Adrenal gland (tissue), 12 donors: ENCODE measurements around the gene EHBP1. TPM values are rescaled to one million over a fixed set of nuclear protein-coding genes. Genes with fewer than 3 reads are reported as not detected.

Experiments used
- DNase-seq, 7 donors: peaks; one replicate each; pipeline ENCODE4 v3.0.0-alpha.2; 2019 to 2020
- H3K27ac ChIP-seq, 5 donors: fragments of 200-600 bp; sonication (generic) in 4 of 5; 1 replicate in 3 of 5; 2 replicates in 2 of 5; pipeline versions ENCODE4 v1.5.1 to v1.8.0; 2016 to 2020; ENCODE audit warnings: mild to moderate bottlenecking in 1 of 5
- H3K27me3 ChIP-seq: fragments of 200-600 bp; 2 replicates; pipeline ENCODE4 v1.8.0; 2021
- H3K36me3 ChIP-seq, 2 donors: fragments of 200-600 bp; replicated peaks in 1 of 2; 1 replicate in 1 of 2; 2 replicates in 1 of 2; pipeline versions ENCODE4 v1.5.1 to v1.8.0; 2018 to 2022
- H3K4me1 ChIP-seq, 2 donors: fragments of 200-600 bp; replicated peaks in 1 of 2; 1 replicate in 1 of 2; 2 replicates in 1 of 2; pipeline versions ENCODE4 v1.5.1 to v1.8.0; 2018 to 2021
- H3K4me3 ChIP-seq, 4 donors: fragments of 200-600 bp; sonication (generic) in 3 of 4; one replicate each; pipeline ENCODE4 v1.5.1; 2016 to 2018
- H3K9me3 ChIP-seq, 3 donors: fragments of 200-600 bp; sonication (generic) in 1 of 3; replicated peaks in 1 of 3; 1 replicate in 2 of 3; 2 replicates in 1 of 3; pipeline versions ENCODE4 v1.5.1 to v1.8.0; 2016 to 2021
- POLR2A ChIP-seq, 2 donors: fragments of 450-650 bp; IDR thresholded peaks; one replicate each; pipeline ENCODE4 v1.6.1; 2017; ENCODE audit warnings: antibody characterized with exemption in 2 of 2, mild to moderate bottlenecking in 2 of 2, moderate library complexity in 1 of 2
- WGBS, 4 donors: extraction: QIAGEN DNeasy Blood & Tissue Kit in 2 of 4; methylation state at CpG; one replicate each; pipeline versions ENCODE4 v1.1.5 to v1.1.7; 2013 to 2017; 5-methylcytosine and 5-hydroxymethylcytosine counted together
- intact Hi-C, 2 donors: fragments of 100-400 bp; cut with DNase I; formaldehyde crosslinking; loops; one replicate each; pipeline versions ENCODE4 v1.14.1 to v1.15.0; 2022 to 2023
- polyA plus RNA-seq, 3 donors: library from polyadenylated mRNA; stranded (reverse); fragments of 200-250 nt in 2 of 3; fragments of 350-450 nt in 1 of 3; fragmentation: Illumina TruSeq in 1 of 3; extraction: RNeasy Lipid Tissue Mini Kit (QIAGEN cat#74804) in 1 of 3; gene quantifications; one replicate each; pipeline ENCODE4 v1.2.3, GENCODE V29; 2013 to 2014
- total RNA-seq, 9 donors: library from RNA; depleted of rRNA in 4 of 9; stranded (reverse); fragments of >200 nt in 4 of 9; fragments of 120-200 nt in 1 of 9; fragmentation: NEBNext Ultra II Directional in 1 of 9; extraction: Animal tissue kit (Norgen Biotek cat#: 25700) in 1 of 9; gene quantifications; one replicate each; pipeline versions ENCODE4 v1.1.0 to v1.2.4, GENCODE V29; 2013 to 2023
- TF ChIP-seq, protein P1 (sequence below), 6 experiments: fragments of 450-650 bp in 4 of 6; fragments of 200-600 bp in 2 of 6; sonication (generic) in 1 of 6; IDR thresholded peaks; 1 replicate in 5 of 6; 2 replicates in 1 of 6; pipeline versions ENCODE4 v1.5.1 to v1.8.0; 2016 to 2021; ENCODE audit warnings: antibody characterized with exemption in 6 of 6, mild to moderate bottlenecking in 2 of 6, moderate library complexity in 1 of 6
- donor health status: healthy with polysubstance abuse.
- donor health status: Bipolar disorder and iron deficiency.
- donor health status: DM: yes; HTN: yes; CAD: no.
- donor health status: DM: no; HTN: no; CAD: no.
- donor health status: DM: no; HTN: no; CAD: no.
- donor health status: DM: yes; HTN: yes; CAD: no.

EHBP1 gene
- total and polyA plus RNA-seq, 12 donors = 13.5 to 83.6 (median 46.3) TPM

DNA sequence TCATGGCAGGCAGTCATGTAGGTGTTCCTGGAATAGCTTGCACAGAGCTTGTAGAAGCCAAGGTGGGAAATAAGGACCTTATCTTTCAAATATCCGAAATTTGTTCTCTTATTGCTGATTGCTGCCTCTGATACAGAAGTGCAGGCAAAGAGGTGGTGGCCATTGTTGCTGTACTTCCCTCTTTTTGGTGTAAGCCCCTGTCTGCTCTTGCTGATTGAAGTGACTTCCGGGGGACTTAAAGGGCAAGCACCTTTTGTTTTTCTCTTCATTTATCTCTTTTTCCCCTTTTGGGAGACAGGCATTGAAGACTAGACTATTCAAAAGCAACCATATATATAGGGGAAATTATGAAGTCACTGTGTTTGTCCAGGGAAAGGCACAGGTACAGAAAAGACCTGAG is 213.5 kb downstream of the EHBP1 start:
- no peaks in the 10 kb centered on the region for H3K27me3 ChIP-seq
- H3K36me3 ChIP-seq = no peaks in the 10 kb centered on the region
- H3K9me3 ChIP-seq = no peaks in the 10 kb centered on the region
- TF ChIP-seq, protein P1, sequence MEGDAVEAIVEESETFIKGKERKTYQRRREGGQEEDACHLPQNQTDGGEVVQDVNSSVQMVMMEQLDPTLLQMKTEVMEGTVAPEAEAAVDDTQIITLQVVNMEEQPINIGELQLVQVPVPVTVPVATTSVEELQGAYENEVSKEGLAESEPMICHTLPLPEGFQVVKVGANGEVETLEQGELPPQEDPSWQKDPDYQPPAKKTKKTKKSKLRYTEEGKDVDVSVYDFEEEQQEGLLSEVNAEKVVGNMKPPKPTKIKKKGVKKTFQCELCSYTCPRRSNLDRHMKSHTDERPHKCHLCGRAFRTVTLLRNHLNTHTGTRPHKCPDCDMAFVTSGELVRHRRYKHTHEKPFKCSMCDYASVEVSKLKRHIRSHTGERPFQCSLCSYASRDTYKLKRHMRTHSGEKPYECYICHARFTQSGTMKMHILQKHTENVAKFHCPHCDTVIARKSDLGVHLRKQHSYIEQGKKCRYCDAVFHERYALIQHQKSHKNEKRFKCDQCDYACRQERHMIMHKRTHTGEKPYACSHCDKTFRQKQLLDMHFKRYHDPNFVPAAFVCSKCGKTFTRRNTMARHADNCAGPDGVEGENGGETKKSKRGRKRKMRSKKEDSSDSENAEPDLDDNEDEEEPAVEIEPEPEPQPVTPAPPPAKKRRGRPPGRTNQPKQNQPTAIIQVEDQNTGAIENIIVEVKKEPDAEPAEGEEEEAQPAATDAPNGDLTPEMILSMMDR (IDR thresholded peaks at IDR 0.05) = no peak
- TF ChIP-seq POLR2A (IDR thresholded peaks at IDR 0.05) = no peak
- 90 to 99% (median 94%) methylated on average over 2 of the region's 2 CpGs for WGBS, 4 donors
- no peak overlapping the region for H3K27ac ChIP-seq
- no peak for DNase-seq
- intact Hi-C loops = no loop called here
- H3K4me1 ChIP-seq = no peaks in the 10 kb centered on the region
- H3K4me3 ChIP-seq = no peak overlapping the region

DNA sequence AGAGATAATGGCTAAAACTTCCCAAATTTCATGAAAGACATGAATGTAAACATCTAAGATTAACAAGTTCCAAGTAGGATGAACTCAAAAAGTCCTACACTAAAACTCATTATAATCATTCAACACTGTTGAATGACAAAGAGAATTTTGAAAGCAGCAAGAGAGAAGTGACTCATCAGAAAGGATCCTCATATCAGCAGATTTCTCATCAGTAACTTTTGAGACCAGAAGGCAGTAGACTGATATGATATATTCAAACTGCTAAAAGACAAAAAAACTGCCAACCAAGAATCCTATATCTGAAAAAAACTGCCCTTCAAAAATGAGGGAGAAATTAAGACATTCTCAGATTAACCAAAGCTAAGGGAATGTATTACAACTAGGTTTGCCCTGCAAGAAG is 214.6 kb downstream of the EHBP1 start:
- no peak overlapping the region for H3K27ac ChIP-seq
- H3K4me3 ChIP-seq = no peak overlapping the region
- intact Hi-C loops = no loop called here
- H3K9me3 ChIP-seq = no peaks in the 10 kb centered on the region
- H3K27me3 ChIP-seq = no peaks in the 10 kb centered on the region
- H3K36me3 ChIP-seq = no peaks in the 10 kb centered on the region
- no peak for DNase-seq
- H3K4me1 ChIP-seq = no peaks in the 10 kb centered on the region
- TF ChIP-seq POLR2A (IDR thresholded peaks at IDR 0.05) = no peak
- TF ChIP-seq, protein P1 (IDR thresholded peaks at IDR 0.05) = no peak

DNA sequence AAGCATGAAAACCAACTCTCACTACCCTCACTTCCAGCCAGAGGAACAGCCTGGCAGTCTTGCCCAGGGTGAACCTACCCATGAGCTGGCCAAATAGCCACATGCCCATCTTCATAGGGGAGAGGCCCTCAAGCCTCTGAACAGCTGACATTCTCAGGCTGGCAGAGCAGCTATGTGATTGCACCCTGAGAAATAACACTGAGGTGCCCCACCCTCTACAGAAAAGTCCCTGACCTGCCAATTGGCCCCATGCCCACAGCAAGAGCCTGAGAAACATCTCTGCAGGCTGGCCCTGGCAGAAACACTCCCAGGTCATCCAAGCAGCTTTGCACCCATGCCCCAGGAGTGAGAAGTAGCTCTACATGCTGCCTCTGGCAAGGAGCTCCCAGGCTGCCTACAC is 217.7 kb downstream of the EHBP1 start:
- intact Hi-C loops = no loop called here
- no peak for DNase-seq
- H3K36me3 ChIP-seq = no peaks in the 10 kb centered on the region
- H3K27ac ChIP-seq = no peak overlapping the region
- TF ChIP-seq, protein P1 (IDR thresholded peaks at IDR 0.05) = no peak
- TF ChIP-seq POLR2A (IDR thresholded peaks at IDR 0.05) = no peak
- H3K4me1 ChIP-seq = no peaks in the 10 kb centered on the region
- no peaks in the 10 kb centered on the region for H3K9me3 ChIP-seq
- no peaks in the 10 kb centered on the region for H3K27me3 ChIP-seq
- H3K4me3 ChIP-seq = no peak overlapping the region

DNA sequence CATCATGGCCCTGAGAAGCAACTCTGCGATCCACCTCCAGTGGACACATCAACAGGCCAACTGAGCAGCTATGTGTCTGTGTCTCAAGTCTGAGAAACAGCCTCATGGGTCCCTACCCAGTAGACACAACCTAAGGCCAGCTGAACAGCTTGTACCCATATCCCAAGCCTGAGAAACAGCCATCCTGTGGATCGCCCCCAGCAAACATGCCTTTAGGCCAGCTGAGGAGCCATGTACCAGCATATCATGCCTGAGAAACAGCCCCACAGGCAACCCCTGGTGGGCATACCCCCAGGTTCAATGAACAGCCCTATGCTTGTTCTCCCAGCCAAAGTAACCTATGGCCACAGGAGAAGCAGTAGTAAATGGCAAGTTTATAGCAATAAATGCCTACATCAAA is 218.4 kb downstream of the EHBP1 start:
- no peaks in the 10 kb centered on the region for H3K36me3 ChIP-seq
- TF ChIP-seq, protein P1 (IDR thresholded peaks at IDR 0.05) = no peak
- no peak for TF ChIP-seq POLR2A (IDR thresholded peaks at IDR 0.05)
- WGBS, 4 donors = 92 to 100% (median 98%) methylated on average over 2 of the region's 2 CpGs

More for the DNA sequence above, 218.4 kb downstream of the EHBP1 start:
- Histone ChIP-seq H3K4me3 (no peak overlapping the region), H3K27ac (no peak overlapping the region), H3K4me1 (no peaks in the 10 kb centered on the region), H3K9me3 (no peaks in the 10 kb centered on the region), H3K27me3 (no peaks in the 10 kb centered on the region)
- no peak for DNase-seq
- intact Hi-C loops = no loop called here
